Endothelial cell (in vitro differentiated cells): ENCODE results near the gene RASA2. TPM values are rescaled to one million over a fixed set of nuclear protein-coding genes. Genes with fewer than 3 reads are reported as not detected.
A peak's percentile ranks its signal among the peaks of the same experiment; 100 is the strongest.

Source experiments
- DNase-seq: peaks from one replicate; pipeline ENCODE4 v3.0.0; 2021; ENCODE audit warnings: low spot score
- H3K27ac Mint-ChIP-seq: one replicate; pipeline ENCODE4 v1.8.0; 2021; ENCODE audit warnings: mixed read lengths, inconsistent platforms; ENCODE audit not compliant: unreplicated experiment
- H3K27me3 Mint-ChIP-seq: one replicate; pipeline ENCODE4 v1.8.0; 2021; ENCODE audit warnings: mild to moderate bottlenecking, moderate library complexity, mixed read lengths, inconsistent platforms; ENCODE audit not compliant: unreplicated experiment
- H3K36me3 Mint-ChIP-seq: one replicate; pipeline ENCODE4 v1.8.0; 2021; ENCODE audit warnings: mild to moderate bottlenecking, low read depth, mixed read lengths, inconsistent platforms; ENCODE audit not compliant: unreplicated experiment
- H3K4me1 Mint-ChIP-seq: one replicate; pipeline ENCODE4 v1.8.0; 2021; ENCODE audit warnings: mild to moderate bottlenecking, mixed read lengths, inconsistent platforms; ENCODE audit not compliant: unreplicated experiment
- H3K4me3 Mint-ChIP-seq: one replicate; pipeline ENCODE4 v1.8.0; 2021; ENCODE audit warnings: mild to moderate bottlenecking, mixed read lengths, inconsistent platforms; ENCODE audit not compliant: unreplicated experiment
- H3K9me3 Mint-ChIP-seq: one replicate; pipeline ENCODE4 v1.8.0; 2021; ENCODE audit warnings: mixed read lengths, inconsistent platforms; ENCODE audit not compliant: unreplicated experiment
- CTCF ChIP-seq: fragments of 200-600 bp; sonication (generic); IDR thresholded peaks from one replicate; pipeline ENCODE4 v1.5.0; 2021; ENCODE audit warnings: antibody characterized with exemption; ENCODE audit not compliant: unreplicated experiment
- total RNA-seq: library from RNA; stranded (reverse); fragmentation: NEBNext Ultra II Directional; extraction: Animal tissue kit (Norgen Biotek cat#: 25700); gene quantifications from one replicate; pipeline ENCODE4 v1.2.1, GENCODE V29; 2021; ENCODE audit not compliant: unreplicated experiment

The RASA2 gene
- total RNA-seq, 1 donor from 2014 or later, result 32.5 TPM

GRCh38 chr3:141452773-141453172 lies 34.1 kb upstream of the RASA2 start:
- no peaks in the 10 kb centered on the region for H3K9me3 Mint-ChIP-seq
- no peak for TF ChIP-seq CTCF
- no peak for DNase-seq
- H3K4me3 Mint-ChIP-seq, result no peak overlapping the region
- H3K27me3 Mint-ChIP-seq, result peaks cover 2% of the 10 kb centered on the region
- no peak overlapping the region for H3K27ac Mint-ChIP-seq
- no peaks in the 10 kb centered on the region for H3K36me3 Mint-ChIP-seq
- H3K4me1 Mint-ChIP-seq, result peaks cover 25% of the 10 kb centered on the region

- H3K36me3 Mint-ChIP-seq, result no peaks in the 10 kb centered on the region
- no peak for TF ChIP-seq CTCF
- no peak overlapping the region for H3K27ac Mint-ChIP-seq
- peaks cover 28% of the 10 kb centered on the region for H3K4me1 Mint-ChIP-seq
- peaks cover 2% of the 10 kb centered on the region for H3K27me3 Mint-ChIP-seq
- H3K4me3 Mint-ChIP-seq, result no peak overlapping the region
- no peak for DNase-seq
- no peaks in the 10 kb centered on the region for H3K9me3 Mint-ChIP-seq
Observed at GRCh38 chr3:141454054-141454453, 32.8 kb upstream of the RASA2 start.

GRCh38 chr3:141454906-141455602 lies 31.8 kb upstream of the RASA2 start:
- H3K9me3 Mint-ChIP-seq, result no peaks in the 10 kb centered on the region
- H3K36me3 Mint-ChIP-seq, result no peaks in the 10 kb centered on the region
- peak; percentile 25 for DNase-seq
- H3K4me3 Mint-ChIP-seq, result no peak overlapping the region
- H3K4me1 Mint-ChIP-seq, result peaks cover 24% of the 10 kb centered on the region
- H3K27ac Mint-ChIP-seq, result no peak overlapping the region
- TF ChIP-seq CTCF, result peak; percentile 76
- peaks cover 2% of the 10 kb centered on the region for H3K27me3 Mint-ChIP-seq

- H3K9me3 Mint-ChIP-seq, result no peaks in the 10 kb centered on the region
- no peak for DNase-seq
- H3K36me3 Mint-ChIP-seq, result no peaks in the 10 kb centered on the region
- no peak overlapping the region for H3K4me3 Mint-ChIP-seq
- peaks cover 5% of the 10 kb centered on the region for H3K27me3 Mint-ChIP-seq
- peaks cover 24% of the 10 kb centered on the region for H3K4me1 Mint-ChIP-seq
- no peak overlapping the region for H3K27ac Mint-ChIP-seq
- no peak for TF ChIP-seq CTCF
Observed at GRCh38 chr3:141455603-141456300, 31.1 kb upstream of the RASA2 start.

GRCh38 chr3:141456301-141456625 lies 30.6 kb upstream of the RASA2 start:
- no peak overlapping the region for H3K4me3 Mint-ChIP-seq
- H3K9me3 Mint-ChIP-seq, result no peaks in the 10 kb centered on the region
- peaks cover 6% of the 10 kb centered on the region for H3K27me3 Mint-ChIP-seq
- H3K4me1 Mint-ChIP-seq, result peaks cover 24% of the 10 kb centered on the region
- TF ChIP-seq CTCF, result no peak
- H3K27ac Mint-ChIP-seq, result no peak overlapping the region
- no peaks in the 10 kb centered on the region for H3K36me3 Mint-ChIP-seq
- no peak for DNase-seq
